OCI-M1 (cell line): ENCODE results near the gene CFAP97D2.

Experiments used
- DNase-seq: peaks from one replicate; lab custom pipeline; 2025; lab: John Stamatoyannopoulos, UW

CFAP97D2 gene

DNA sequence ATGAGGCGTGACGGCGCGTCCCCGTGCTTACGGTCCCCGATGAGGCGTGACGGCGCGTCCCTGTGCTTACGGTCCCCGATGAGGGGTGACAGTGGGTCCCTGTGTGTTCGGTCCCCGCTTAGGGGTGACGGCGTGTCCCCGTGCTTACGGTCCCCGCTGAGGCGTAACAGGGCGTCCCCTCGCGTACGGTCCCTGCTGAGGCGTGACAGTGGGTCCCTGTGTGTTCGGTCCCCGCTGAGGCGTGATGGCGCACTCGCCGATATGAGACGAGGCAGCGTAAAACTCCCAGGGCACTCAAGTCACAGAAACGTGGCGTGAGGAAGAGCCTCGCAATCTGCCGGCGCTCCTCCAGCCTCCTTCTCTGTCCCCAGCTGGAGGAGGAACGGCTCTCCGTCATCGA lies 20.9 kb downstream of the CFAP97D2 start:
- DNase-seq: no peak

DNA sequence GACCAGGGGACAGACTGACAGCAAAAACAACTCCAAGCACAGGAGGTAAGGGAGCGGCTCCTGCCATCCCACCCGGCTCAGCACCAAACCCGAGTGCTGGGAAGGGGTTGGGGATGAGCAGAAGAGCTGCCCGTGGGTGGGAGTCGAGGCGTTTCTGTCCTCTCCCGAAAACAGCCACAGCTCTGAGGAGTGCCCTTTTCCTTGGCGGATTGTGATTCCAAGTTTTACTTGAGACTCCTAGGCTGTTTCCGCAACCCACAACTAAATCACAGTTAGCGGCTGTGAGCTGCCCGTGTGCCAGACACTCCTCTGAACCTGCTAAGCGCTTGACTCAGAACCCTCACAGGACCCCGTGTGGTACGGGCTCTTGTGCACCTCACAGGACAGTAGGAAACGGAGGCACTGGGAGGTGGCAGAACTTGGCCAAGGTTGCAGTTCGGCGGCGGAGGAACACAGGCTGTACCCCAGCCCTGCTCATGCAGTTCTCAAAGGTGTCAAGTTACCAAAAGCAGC lies 21.4 kb downstream of the CFAP97D2 start:
- no peak for DNase-seq

DNA sequence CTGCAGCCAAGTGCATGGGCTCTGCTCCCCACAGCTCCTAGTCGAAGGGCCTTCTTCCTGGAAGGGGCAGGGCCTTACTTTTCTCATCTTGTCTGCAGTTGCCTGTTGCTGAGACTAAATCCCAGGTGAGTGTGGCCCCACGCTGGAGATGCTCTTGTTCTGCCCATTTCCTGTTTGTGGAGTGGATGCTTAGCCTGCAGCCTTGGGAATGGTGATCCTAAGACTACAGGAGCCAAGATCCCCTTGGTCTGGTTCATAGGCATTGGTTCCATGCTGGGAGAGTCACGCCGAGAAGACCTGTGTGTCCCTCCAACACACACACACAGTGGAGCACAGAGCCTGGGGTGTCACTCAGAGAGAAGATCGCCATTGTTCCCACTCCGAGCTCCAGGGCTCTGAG lies 23.5 kb downstream of the CFAP97D2 start:
- no peak for DNase-seq

DNA sequence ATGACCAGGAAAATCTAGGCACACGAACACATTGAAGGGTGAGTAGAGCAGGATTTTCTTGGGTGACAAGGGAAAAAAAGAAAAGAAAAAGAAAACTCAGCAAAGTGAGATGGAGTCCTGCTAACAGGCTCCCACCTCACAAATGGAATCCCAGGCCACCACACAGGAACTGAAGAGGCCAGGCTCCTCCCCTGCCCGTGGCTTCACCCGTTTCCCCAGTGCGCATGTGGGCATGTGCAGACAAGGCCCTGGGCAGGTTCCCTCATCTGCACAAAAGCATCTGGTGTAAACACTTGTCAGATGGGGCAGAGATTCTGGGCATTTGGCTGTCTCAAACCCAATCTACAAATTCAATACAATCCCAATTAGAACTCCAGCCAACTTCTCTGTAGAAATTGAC lies 24.5 kb downstream of the CFAP97D2 start:
- DNase-seq: no peak

DNA sequence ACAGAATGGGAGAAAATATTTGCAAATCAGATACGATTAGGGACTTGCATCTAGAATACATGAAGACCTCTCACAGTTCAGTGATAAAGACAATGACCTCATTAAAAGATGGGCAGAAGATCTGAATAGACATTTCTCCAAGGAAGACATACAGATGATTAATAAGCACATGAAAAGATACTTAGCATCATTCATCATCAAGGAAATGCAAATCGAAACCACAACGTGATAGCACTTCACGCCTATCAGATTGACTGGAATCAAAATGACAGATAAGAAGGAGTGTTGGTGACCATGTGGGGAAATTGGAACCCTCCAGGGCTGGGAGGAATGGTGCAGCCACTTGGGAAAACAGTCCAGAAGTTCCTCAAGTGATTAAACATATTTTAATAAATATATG lies 25.8 kb downstream of the CFAP97D2 start:
- DNase-seq: no peak

DNA sequence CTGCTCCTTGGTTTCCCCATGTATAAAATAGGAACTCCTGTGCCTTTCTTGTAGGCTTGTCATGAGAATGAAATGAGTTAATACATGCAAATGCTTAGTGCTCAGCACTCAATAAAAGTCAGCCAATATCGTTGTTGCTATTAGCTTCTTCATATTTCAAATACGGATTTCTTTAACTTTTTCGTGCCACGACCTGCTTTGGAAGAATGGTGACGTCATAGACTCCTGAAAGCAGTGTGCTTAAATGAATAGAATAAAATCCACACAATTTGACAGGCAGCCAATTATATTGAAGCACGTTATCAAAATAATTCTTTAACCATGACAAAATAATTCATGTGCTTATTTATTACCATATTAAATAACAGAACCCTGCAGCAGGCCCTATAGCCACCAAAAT lies 29.1 kb downstream of the CFAP97D2 start:
- DNase-seq: no peak

DNA sequence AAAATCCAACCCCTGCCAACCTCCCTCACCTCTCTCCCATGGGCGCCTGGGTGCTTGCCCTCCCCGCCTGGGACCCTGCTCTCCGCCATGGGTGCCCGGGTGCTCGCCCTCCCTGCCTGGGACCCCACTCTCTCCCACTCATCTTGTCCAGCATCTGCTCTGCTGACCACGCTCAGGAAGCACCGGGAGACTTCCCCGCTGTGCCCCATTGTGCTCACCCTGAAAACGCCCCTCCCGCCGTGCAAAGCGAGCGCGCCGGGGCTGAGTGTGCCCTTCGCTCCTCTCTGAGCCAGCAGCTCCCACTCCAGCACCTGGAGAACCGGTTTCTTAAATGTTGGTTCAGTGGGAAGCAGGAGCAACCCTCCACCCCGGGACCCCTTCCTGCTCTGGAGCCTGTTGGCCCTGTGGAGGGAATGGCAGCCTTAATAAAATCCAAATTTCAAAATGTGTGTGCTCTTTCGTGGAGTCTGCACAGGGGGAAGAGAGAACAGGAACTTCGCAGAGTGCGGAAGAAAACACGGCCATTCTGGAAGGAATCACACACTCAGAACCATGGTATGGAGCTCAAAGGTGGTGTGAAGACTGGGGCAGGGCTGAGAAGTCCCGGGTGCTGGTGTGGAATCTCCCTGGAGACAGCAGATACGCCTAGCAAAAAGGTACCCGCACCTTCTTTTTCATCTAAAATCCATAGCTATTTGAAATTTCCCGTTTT lies 32.5 kb downstream of the CFAP97D2 start:
- no peak for DNase-seq

DNA sequence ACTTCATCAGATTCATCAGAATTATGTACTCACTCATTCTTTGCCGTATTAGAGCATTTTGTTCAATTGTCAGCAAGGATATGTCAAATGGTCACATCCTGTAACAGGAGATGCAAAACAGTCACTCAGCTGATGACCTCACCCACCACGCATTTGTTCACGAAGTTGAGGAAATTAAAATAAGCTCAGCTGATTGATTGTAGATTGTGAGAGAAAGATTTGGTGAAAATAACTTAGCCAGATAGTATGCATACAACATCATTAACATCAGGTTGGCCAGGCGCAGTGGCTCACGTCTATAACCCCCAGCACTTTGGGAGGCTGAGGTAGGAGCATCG lies 33.1 kb downstream of the CFAP97D2 start:
- DNase-seq: no peak

DNA sequence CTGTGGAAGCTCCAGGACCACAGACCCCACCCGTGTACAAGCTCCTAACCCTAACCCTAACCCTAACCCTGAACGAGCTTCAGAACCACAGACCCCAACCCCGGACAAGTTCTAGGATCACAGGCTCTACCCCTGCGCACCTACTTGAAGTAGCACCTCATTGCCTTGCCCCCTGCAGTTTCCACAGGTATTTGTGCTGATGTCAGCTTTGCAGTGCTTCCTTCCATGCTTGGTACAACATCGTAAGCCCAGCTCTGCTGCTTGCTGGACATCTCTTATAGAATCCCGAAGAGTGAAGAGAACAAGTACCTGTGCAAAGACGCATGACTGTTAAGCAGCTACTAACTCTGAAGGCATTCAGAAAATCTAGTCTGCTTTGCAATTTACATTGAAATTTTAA lies 34.9 kb downstream of the CFAP97D2 start:
- no peak for DNase-seq

DNA sequence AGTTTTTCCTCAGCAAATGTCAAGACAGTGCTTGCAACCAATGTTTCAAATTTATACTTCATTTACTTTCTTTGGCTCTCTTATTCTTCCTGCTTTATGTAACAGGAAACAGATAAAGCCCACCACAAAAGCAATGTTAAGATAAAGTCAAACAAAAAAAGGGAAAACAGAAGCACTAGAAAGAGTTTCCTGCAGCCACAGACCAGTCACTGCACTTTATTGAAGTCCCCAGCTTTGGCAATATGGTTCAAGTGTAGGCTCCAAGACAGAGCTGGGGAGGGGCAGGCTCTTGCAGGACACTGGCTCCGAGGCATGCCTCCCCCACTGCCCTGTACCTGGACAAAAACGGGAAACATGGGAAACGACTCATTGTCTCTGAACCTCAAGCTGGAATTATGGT lies 40.3 kb downstream of the CFAP97D2 start:
- peak; percentile 75 for DNase-seq

DNA sequence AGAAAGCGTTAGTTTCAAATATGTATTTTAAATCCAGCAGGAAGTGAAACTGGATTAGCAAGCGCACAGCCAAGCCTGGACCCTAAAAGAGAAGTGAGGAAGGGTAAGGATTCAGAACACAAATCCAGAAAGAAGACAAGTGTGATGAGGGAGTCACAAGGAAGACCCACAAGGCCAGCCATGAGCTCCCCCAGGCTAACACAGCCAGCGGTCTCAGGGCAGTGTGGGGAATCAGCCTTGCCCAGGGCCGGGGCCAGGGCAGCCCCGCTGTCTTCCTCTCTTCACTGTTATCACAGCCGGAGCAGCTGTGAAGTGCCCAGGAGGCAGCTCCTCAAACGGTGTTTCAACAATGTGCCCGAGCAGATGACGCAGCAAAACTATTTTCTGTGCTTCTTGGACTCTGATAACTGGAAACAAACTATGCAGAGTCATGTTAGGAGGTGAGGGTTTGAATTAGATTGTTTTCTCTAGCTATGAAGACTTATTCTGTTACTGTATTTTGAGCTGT lies 43.5 kb downstream of the CFAP97D2 start:
- peak; percentile 97 for DNase-seq

DNA sequence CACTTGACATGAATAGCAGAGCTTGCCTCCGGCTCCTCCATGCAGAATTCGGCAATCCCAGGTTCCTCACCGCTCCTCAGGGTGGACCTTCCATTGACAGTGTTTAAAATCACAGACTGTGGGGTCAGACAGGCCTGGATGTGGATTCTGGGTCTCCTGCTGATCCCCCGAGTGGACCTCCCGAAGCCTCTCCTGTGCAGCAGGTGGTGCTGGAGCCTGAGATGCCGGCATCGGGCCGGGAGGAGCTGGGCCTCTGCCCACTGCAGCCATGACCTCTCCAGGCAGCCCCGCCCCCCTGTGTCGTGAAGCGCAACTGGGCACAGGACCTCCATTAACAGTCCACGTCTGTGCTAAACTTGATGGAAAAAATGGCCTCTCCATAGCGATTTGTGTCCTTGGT lies 45.1 kb downstream of the CFAP97D2 start:
- no peak for DNase-seq

DNA sequence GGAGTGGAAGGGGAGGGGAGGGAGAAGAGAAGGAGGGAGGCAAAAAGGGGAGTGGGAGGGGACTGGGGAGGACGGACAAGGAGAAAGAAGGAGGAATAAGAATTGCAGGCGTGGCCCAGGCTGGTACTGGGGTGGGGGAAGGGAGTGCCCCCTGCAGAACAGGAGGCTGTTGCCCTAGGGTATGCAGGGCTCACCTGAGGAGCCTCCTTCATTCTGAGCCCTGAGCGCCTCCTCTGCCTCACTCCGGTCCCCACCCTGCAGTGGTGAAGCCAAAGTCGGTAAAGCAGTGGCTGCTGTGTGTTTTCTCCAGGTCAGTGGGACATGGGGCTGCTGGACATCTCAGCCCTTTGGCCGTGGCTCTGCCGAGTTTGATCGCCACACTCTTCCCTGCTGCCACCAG lies 46.6 kb downstream of the CFAP97D2 start:
- no peak for DNase-seq

DNA sequence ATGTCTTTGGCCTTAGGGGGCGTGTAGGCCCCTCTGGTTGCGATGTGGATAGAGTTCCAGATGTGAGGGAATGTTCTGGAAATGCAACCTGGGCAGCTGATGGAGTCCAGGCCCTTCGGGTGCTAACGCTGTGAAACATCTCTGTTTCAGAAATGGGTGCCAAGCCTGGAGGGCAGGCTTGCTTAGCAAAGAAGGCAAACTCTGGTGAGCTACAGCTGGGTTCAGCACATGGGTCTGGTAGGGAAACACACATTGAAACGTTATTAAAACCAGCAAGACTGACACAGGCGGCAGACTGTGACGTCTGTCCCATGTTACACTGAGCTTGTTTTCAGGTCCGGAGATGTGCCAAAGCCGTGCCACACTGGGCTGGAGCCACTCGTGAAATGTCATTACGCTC lies 47.0 kb downstream of the CFAP97D2 start:
- no peak for DNase-seq

DNA sequence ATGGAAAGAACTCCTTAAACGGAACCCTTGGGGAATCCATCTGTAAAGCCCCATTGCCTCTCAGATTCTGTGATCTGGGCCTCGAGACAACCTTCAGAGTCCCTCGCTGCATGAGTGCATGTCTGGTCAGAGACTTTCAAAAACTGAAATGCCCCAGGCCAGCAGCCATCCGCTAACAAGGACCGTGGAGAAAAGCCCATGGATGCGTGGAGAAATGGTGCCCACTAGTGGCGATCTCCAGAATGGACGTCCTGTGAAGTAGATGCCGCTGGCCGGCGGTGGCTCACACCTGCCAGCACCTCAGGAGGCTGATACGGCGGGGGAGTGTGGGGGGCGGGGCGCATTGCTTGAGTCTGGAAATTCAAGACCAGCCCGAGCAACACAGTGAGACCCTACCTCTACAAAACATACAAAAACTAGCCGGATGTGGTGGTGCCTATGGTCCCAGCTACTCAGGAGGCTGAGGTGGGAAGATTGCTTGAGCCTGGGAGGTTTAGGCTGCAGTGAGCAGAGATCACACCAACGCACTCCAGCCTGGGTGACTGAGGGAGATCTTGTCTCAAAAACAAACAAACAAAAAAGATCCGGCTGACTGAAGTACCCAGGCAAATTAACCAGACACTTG lies 47.8 kb downstream of the CFAP97D2 start:
- DNase-seq: peak; percentile 91

DNA sequence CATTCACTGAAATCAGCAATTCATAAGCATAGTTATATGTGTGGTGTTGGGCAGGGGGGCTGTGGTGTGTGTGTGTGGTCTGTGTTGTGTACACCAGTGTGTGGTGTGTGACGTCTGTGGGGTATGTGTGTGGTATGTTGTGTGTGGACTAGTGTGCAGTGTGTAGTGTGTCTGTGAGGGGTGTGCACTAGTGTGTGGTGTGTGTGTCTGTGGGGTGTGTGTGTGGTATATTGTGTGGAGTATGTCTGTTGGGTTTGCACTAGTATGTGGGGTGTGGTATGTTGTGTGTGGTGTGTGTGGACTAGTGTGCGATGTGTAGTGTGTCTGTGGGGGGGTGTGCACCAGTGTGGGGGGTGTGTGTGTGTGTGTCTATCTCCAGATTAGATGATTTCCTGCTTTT lies 48.5 kb downstream of the CFAP97D2 start:
- no peak for DNase-seq

DNA sequence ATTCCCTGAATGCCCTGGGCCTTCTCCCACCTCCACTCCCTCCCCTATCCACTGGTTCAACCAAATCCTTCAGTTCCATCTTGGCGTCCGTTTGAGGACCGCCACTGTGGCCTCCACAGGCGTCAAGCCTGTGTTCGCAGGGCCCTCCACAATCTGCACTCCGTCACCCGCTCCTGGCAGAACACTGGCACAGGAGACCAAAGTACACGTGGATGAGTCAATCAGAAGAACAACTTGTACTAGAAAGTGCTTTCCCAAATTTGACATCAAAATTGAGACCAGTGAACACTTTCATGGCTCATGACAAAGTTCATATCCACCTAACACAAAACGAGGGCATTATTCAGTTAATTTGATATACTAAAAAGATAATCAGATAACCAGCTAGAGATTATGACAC lies 49.1 kb downstream of the CFAP97D2 start:
- DNase-seq: no peak

DNA sequence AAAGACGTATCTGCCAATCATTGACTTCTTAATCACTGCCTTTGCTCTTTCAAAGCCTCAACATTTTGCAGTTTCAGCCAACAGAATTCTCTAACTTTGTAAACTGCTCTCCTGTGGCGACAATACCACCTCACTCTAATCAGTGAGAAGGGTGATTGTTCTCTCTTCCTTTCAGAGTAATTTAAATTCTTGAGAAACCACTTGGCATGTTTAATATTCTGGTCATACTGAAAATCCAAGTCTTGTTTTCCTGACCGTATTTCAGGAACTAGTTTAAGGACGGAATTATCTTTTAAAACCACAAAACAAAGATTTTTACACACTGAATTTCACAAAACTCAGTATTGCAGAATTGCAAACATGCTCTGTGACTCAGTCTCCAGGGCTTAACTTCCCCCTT lies 50.4 kb downstream of the CFAP97D2 start:
- DNase-seq: no peak

DNA sequence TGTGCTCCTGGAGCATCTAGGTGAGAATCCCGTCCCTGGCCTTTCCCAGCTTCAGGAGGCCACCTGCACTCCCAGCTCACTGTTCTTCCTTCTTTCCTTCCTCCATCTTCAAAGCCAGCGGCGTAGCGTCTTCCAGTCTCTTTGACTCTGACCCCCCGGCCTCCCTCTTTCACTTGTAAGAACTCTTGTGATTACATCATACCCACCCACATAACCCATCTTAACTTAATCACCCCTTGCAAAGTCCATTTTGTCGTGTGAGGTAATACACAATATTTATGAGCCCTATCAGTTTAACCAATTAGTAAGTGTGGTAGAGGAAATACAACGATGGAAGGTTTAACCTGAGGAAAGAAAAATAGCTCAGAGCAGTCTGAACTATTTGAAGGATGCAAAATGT lies 51.1 kb downstream of the CFAP97D2 start:
- peak; percentile 26 for DNase-seq

DNA sequence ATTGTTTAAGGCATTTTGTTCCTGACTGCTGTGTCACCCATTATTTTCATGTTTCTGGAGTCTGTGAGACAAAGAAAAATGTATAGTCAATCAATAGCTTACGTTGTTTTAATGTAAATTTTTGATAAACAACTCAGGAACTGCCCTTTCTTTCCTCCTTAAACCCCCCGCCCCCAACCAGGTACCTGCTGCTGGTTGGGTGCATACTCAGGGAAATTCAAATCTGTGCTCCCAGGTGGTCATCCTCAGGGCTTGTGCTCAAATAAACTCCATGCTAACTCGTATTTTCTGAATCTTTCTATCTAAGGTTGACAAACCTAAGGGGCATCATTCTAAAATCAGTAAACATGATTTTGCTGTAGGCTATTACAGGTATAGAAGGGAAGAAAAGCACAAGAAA lies 51.5 kb downstream of the CFAP97D2 start:
- DNase-seq: no peak

DNA sequence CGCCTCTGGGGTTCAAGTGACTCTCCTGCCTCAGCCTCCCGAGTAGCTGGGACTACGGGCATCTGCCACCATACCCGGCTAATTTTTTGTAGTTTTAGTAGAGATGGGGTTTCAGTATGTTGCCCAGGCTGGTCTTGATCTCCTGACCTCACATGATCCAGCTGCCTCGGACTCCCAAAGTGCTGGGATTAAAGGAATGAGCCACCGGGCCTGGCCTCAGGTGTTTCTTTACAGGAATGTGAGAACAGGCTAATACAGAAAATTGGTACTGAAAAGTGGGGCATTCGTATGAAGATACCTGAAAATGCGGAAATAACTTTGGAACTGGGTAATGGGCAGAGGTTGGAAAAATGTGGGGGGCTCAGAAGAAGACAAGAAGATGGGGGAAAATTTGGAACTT lies 52.8 kb downstream of the CFAP97D2 start:
- DNase-seq: no peak

DNA sequence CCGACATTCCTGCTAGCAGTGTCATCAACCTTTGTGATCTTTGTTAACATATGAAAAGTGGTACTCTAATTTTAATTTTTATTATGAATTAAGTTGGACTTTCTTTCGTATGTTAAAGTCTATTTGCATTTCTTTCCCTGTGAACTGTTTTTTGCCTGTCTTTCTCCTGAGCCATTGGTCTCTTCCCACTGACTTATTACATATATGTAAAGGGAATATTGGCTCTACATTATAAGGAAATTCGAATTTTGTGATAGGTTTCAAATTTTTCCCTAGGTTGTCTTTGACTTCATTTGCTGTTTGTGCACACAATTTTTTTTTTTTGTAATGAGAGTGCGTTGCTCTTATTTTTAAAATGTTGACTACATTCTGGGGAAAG lies 55.2 kb downstream of the CFAP97D2 start:
- peak; percentile 62 for DNase-seq

DNA sequence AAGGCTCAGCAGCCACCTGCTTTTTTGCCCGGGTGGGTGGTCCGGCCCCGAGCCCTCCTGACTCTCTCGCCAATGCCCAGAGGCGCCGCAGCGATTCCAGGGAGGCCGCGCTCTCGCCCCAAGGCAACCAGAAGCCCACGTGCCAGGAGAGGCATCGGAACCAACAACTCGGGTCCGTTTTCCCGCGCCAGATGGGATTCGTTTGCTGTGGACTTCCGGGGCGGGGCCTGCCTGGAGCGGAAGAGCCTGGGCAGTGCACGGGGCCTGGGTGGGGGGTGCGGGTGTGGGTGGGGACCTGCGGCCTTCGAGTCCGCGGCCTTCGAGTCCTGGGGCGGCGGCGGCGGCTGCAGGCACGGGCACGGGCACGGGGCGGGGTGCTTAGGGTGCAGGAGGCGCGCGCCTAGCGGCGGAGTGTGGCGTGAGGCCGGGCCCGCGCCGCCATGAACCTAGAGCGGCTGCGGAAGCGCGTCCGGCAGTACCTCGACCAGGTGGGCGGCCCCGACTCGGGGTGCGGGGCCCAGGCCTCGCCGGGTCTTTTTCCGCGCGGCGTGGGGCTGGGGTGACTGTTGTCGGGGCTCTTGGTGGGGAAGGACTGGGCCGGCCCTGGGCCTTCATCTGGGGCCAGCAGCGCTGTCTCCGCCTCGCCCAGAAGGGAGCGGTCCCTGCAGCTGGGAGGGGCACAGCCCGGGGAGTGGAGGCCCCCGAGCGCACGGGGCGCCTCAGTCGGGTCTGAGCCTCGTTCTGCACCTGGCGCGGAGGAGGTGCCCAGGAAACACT lies 55.8 kb downstream of the CFAP97D2 start, which contains the start of gene CDC16:
CDC16 (plus strand) TSS at position 253 of the 777 bp plus-strand sequence; CDS start at position 441, 188 bp downstream.
- peak; percentile 95 for DNase-seq
